HG03520 (cell line): Measurements from ENCODE around the gene MAFG.
"Not testable (repeated sequence)": the region's sequence is repeated elsewhere in the genome, so short reads cannot be mapped to it uniquely, and the experiment has no call there.

Source experiments
- ATAC-seq: cut with Tn5 transposase; IDR thresholded peaks from one replicate; pipeline ENCODE4 v1.9.1; 2021; ENCODE audit warnings: mild to moderate bottlenecking, moderate library complexity; ENCODE audit not compliant: unreplicated experiment

MAFG gene

DNA sequence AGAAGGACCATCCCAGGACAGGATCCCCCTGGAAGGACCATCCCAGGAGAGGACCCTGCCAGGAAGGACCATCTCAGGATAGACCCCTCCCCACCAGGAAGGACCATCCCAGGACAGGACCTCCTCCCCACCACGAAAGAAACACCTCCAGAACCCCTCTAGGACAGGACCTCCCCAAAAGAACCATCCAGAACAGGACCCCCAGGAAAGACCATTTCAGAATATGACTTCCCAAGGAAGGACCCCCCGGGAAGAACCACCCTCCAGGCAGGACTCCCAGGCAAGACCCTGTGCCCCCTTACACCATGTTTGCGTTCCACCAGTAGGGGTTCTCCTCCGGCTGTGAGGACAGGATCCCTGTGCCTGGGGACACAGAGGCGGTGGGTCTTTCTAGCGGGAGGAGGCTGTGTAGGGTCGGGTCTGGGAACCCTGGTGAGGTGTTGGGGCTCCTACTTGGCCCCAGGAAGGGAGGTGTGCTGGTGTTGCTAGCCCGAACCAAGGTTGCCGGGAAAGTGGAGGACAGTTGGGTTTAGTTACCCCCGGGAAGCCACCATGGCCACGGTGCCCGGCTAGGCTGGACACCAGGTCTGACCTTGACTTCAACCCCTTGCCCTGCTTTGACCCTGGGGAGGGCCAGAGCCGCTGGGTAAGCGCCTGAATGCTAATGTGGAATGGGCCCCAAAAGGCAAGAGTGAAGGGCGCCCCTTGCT, 31.3 kb upstream of the MAFG start:
- ATAC-seq, result no peak

- no peak for ATAC-seq
Observed at GRCh38 chr17:81957691-81958432, 30.3 kb upstream of the MAFG start.

DNA sequence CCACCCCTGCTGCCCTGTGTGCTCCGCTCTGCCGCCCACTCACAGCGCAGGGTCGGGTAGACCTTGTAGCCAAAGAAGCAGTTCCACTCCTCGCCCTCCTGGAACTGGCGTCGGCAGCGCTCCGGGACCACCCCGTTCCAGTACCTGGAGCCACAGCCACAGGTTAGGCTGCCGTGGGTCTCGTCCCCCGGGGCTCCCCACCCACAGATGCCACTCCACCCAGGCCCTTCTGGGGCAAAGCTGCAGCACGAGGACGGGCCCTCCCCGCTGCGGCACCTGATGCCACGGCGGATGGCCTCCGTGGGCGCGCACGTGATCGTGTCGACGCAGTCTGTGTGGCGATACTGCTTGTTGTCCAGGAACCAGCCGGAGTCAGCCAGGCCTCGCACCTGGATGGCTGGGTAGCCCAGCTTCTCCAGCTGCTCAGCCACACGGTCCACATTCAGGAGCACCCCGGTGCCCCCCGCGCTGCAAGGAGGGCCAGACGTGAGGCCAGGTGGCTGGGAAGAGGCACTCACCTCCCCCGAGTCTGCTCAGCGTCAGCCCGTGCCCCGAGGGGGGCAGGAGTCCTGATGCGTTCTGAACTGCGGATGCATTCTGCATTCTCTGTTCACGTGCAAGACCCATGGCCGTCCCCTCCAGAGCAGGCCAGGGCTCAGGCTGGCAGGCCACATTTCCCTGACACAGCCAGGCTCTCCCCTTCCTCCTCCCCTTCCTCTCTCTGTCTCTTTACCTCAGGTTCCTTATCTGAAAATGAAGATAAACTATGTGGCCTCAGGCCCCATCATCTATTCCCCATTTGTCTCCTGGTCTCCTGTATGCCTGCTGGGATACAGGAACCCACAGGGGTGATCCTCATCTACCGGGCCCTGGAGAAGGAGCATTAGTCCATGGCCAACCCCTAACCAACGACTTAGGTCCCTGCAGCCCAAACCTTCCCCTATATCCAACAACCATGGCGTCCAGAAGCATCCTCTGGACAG, 29.4 kb upstream of the MAFG start:
- ATAC-seq, result no peak

DNA sequence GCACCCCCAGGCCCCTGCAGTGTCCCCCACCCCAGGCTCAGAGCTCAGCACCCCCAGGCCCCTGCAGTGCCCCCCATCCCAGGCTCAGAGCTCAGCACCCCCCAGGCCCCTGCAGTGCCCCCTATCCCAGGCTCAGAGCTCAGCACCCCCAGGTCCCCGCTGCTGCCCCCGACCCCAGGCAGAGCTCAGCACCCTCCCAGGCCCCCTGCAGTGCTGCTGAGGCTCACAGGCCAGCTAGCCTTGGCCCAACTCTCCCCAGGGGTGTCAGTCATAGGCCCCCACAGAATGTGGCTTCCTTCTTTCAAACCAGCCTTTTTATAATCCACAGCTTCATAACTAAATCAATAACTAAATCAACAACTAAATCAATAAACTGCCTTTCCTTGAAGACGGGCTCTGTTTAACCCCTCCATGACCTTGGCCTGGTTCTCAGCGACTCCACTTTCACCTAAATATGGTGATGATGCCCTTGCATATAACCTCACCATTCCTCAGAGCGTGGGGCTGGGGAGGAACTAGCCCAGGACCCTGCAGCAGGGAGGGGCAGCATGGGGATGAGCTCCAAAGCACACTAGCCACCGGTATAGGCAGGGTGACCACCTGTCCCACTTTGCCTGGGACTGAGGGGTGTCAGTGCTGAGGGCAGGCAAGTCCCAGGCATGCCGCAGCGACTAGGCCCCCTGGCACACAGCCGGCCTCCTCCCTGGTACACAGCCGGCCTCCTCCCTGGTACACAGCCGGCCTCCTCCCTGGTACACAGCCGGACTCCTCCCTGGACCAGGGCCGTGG, 28.4 kb upstream of the MAFG start:
- ATAC-seq, result no peak

GRCh38 chr17:81955058-81955681, 27.6 kb upstream of the MAFG start:
- no peak for ATAC-seq

DNA sequence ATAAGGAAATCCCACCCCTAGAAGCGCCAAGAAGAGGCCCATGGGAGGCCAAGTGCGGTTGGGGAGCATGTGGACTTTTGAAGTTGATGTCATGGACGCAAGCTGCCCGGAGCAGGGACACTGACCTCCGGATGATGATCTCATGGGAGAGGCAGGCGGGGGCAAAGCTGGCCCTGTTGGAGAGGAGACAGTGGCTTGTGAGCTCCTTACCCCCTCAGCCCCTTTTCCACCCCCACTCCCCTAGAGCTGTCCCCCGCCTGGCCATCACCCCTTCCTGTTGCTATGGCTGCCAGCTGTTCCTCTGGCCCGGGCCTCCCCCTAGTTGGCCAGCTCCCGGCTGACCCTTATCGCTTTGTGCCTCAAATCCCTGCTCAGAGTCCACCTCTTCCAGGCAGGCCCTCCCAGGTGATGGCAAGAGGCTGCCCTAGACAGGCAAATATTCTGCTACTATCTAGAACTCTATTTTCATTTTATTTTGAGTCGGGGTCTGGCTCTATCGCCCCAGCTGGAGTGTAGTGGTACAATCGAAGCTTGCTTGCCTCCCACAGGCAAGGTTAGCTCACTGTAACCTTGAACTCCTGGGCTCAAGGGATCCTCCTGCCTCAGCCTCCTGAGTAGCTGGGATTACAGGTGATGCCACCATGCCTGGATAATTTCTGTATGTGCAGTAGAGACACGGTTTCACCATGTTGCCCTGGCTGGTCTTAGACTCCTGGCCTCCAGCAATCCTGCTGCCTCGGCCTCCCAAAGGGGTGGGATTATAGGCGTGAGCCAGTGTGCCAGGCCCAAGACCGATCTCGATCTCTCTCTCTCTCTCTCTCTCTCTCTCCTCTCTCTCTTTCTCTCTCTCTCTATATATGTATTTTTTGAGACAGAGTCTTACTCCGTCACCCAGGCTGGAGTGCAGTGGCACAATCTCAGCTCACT, 26.9 kb upstream of the MAFG start:
- no peak for ATAC-seq

DNA sequence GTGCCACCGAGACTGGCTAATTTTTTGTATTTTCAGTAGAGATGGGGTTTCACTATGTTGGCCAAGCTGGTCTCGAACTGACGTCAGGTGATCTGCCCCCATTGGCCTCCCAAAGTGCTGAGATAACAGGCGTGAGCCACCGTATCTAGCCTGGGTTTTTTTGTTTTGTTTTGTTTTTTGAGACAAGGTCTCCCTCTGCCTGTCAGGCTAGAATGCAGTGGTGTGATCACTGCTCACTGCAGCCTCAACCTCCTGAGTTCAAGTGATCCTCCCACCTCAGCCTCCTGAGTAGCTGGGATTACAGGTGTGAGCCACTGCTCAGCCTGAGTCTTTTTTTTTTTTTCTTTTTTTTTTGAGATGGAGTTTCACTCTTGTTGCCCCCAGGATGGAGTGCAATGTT, 25.9 kb upstream of the MAFG start:
- not testable (repeated sequence) for ATAC-seq

- no peak for ATAC-seq
Observed at GRCh38 chr17:81952792-81953228, 25.3 kb upstream of the MAFG start.

GRCh38 chr17:81951785-81952684, 24.5 kb upstream of the MAFG start:
- no peak for ATAC-seq

DNA sequence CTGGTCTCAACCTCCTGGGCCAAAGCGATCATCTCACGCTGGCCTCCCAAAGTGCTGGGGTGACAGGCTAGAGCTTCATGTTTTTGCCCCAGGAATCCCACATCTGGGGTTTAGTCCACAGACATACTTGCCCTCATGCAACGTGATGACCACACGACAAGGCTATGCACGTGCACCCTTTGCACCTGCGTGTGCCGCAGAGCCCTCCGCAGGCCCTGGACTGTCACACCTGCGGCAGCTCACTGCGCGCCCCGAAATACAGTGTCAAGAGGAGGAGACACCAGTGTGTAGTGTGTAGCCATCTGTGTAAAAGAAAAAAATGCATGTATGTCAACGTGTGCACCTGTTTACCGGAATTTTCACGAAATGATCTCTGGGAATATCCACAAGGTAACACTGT, 23.0 kb upstream of the MAFG start:
- ATAC-seq, result no peak

GRCh38 chr17:81948635-81949378, 21.3 kb upstream of the MAFG start:
- no peak for ATAC-seq

DNA sequence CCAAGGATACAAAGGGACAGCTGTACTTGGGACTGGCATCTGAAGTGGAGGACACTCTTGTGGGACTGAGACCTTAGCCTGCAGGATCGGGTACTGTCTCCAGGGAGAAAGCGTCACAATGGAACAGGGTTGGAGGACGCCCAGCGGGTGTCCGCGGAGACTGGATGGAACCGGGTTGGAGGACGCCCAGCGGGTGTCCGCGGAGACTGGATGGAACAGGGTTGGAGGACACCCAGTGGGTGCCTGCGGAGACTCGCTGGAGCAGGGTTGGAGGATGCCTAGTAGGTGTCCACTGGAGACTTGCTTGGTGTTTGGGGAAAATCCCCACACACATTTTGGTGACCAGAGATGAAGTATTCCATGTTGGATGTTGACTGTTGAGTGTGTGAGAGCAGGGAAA, 19.7 kb upstream of the MAFG start, which contains the start of gene MYADML2:
TSS of gene MYADML2 (minus strand) at position 45 of the 400 bp plus-strand sequence. CDS start 5,492 bp downstream, outside the sequence.
- no peak for ATAC-seq

DNA sequence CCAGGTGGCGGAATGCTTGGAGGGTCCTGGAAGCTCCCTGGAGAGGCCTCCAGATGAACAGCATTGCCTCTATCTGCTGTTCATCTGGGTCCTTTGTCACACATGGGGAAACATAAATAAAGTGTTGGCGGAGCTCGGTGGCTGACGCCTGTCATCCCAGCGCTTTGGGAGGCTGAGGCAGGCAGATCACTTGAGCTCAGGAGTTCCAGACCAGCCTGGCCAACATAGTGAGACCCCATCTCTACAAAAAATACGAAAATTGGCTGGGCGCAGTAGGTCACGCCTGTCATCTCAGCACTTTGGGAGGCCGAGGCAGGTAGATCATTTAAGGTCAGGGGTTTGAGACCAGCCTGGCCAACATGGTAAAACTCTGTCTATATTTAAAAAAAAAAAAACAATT, 17.3 kb upstream of the MAFG start:
- no peak for ATAC-seq

DNA sequence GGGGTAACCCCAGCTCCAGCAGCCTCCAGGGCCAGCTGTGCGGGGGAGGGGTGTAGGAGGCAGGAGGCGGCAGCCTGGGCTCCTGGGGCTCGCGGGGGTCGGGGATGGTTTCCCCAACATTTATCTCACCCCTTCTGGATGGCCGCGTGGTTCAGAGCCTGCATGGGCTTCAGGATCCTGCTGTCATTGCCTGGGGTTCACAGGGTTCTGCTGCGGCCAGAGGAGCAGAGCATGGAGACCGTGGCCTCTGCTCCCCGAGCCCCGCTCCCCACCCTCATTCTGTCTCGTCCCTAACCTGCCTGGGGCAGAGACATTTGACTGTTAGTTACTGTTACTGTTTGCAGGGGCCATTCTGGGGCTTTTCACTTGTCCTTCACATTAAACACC, 14.6 kb upstream of the MAFG start:
- ATAC-seq, result no peak

- ATAC-seq, result no peak
Observed at GRCh38 chr17:81941484-81942166, 14.1 kb upstream of the MAFG start.
